NCI-H1417 (cell line): ENCODE data around the gene RIPPLY3.
"Not testable (repeated sequence)": the region's sequence is repeated elsewhere in the genome, so short reads cannot be mapped to it uniquely, and the experiment has no call there.

Source experiments
- DNase-seq, 3 experiments: peaks; one replicate each; lab custom pipeline; 2025; lab: John Stamatoyannopoulos, UW

Gene RIPPLY3

GRCh38 chr21:36981049-36981391 is 25.5 kb upstream of the RIPPLY3 start:
- no peak for DNase-seq

- no peak for DNase-seq
Observed at GRCh38 chr21:36981977-36982700, 24.4 kb upstream of the RIPPLY3 start.

GRCh38 chr21:36985751-36986594 is 20.5 kb upstream of the RIPPLY3 start:
- no peak for DNase-seq

GRCh38 chr21:36987845-36988244 is 18.7 kb upstream of the RIPPLY3 start:
- DNase-seq: no peak

GRCh38 chr21:36988536-36988935 is 18.0 kb upstream of the RIPPLY3 start:
- no peak for DNase-seq

GRCh38 chr21:36989199-36989698 is 17.3 kb upstream of the RIPPLY3 start:
- DNase-seq: not testable (repeated sequence)

GRCh38 chr21:36989699-36990507 is 16.6 kb upstream of the RIPPLY3 start:
- DNase-seq: peak; percentile 97 to 99 (median 98)

GRCh38 chr21:36990508-36991205 is 15.8 kb upstream of the RIPPLY3 start:
- DNase-seq: peak; percentile 25 to 71 (median 44)

- no peak for DNase-seq
Observed at GRCh38 chr21:36992671-36993070, 13.8 kb upstream of the RIPPLY3 start.

GRCh38 chr21:36994501-36995158 is 11.9 kb upstream of the RIPPLY3 start:
- DNase-seq: no peak

- not testable (repeated sequence) for DNase-seq
Observed at GRCh38 chr21:36995285-36995684, 11.2 kb upstream of the RIPPLY3 start.

GRCh38 chr21:36999131-36999898 is 7.2 kb upstream of the RIPPLY3 start:
- DNase-seq: no peak

GRCh38 chr21:37000381-37000780 is 6.1 kb upstream of the RIPPLY3 start:
- DNase-seq: peak in 1 of 3 experiments; percentile 26

GRCh38 chr21:37001441-37001840 is 5.1 kb upstream of the RIPPLY3 start:
- peak in 1 of 3 experiments; percentile 20 for DNase-seq

- DNase-seq: not testable (repeated sequence)
Observed at GRCh38 chr21:37002851-37003250, 3.7 kb upstream of the RIPPLY3 start.

- DNase-seq: not testable (repeated sequence)
Observed at GRCh38 chr21:37003917-37004316, 2.6 kb upstream of the RIPPLY3 start.

- no peak for DNase-seq
Observed at GRCh38 chr21:37005548-37006485, 685 bp upstream of the RIPPLY3 start.

- peak; percentile 94 to 99 (median 99) for DNase-seq
Observed at GRCh38 chr21:37008724-37009123, 2.2 kb downstream of the RIPPLY3 start.

- peak; percentile 95 to 98 (median 97) for DNase-seq
Observed at GRCh38 chr21:37009740-37010341, 3.3 kb downstream of the RIPPLY3 start.
